Adrenal gland (tissue), 12 donors: Measurements from ENCODE around the gene NBEAL1. TPM values are rescaled to one million over a fixed set of nuclear protein-coding genes. Genes with fewer than 3 reads are reported as not detected.
A peak's percentile ranks its signal among the peaks of the same experiment; 100 is the strongest.
"Not testable (repeated sequence)": the region's sequence is repeated elsewhere in the genome, so short reads cannot be mapped to it uniquely, and the experiment has no call there.

Source experiments
- DNase-seq, 7 donors: peaks; one replicate each; pipeline ENCODE4 v3.0.0-alpha.2; 2019 to 2020
- H3K27ac ChIP-seq, 5 donors: fragments of 200-600 bp; sonication (generic) in 4 of 5; 1 replicate in 3 of 5; 2 replicates in 2 of 5; pipeline versions ENCODE4 v1.5.1 to v1.8.0; 2016 to 2020; ENCODE audit warnings: mild to moderate bottlenecking in 1 of 5
- H3K27me3 ChIP-seq: fragments of 200-600 bp; 2 replicates; pipeline ENCODE4 v1.8.0; 2021
- H3K36me3 ChIP-seq, 2 donors: fragments of 200-600 bp; replicated peaks in 1 of 2; 1 replicate in 1 of 2; 2 replicates in 1 of 2; pipeline versions ENCODE4 v1.5.1 to v1.8.0; 2018 to 2022
- H3K4me1 ChIP-seq, 2 donors: fragments of 200-600 bp; replicated peaks in 1 of 2; 1 replicate in 1 of 2; 2 replicates in 1 of 2; pipeline versions ENCODE4 v1.5.1 to v1.8.0; 2018 to 2021
- H3K4me3 ChIP-seq, 4 donors: fragments of 200-600 bp; sonication (generic) in 3 of 4; one replicate each; pipeline ENCODE4 v1.5.1; 2016 to 2018
- H3K9me3 ChIP-seq, 3 donors: fragments of 200-600 bp; sonication (generic) in 1 of 3; replicated peaks in 1 of 3; 1 replicate in 2 of 3; 2 replicates in 1 of 3; pipeline versions ENCODE4 v1.5.1 to v1.8.0; 2016 to 2021
- CTCF ChIP-seq, 6 experiments: fragments of 450-650 bp in 4 of 6; fragments of 200-600 bp in 2 of 6; sonication (generic) in 1 of 6; IDR thresholded peaks; 1 replicate in 5 of 6; 2 replicates in 1 of 6; pipeline versions ENCODE4 v1.5.1 to v1.8.0; 2016 to 2021; ENCODE audit warnings: antibody characterized with exemption in 6 of 6, mild to moderate bottlenecking in 2 of 6, moderate library complexity in 1 of 6
- POLR2A ChIP-seq, 2 donors: fragments of 450-650 bp; IDR thresholded peaks; one replicate each; pipeline ENCODE4 v1.6.1; 2017; ENCODE audit warnings: antibody characterized with exemption in 2 of 2, mild to moderate bottlenecking in 2 of 2, moderate library complexity in 1 of 2
- WGBS, 4 donors: extraction: QIAGEN DNeasy Blood & Tissue Kit in 2 of 4; methylation state at CpG; one replicate each; pipeline versions ENCODE4 v1.1.5 to v1.1.7; 2013 to 2017; 5-methylcytosine and 5-hydroxymethylcytosine counted together
- intact Hi-C, 2 donors: fragments of 100-400 bp; cut with DNase I; formaldehyde crosslinking; loops; one replicate each; pipeline versions ENCODE4 v1.14.1 to v1.15.0; 2022 to 2023
- polyA plus RNA-seq, 3 donors: library from polyadenylated mRNA; stranded (reverse); fragments of 200-250 nt in 2 of 3; fragments of 350-450 nt in 1 of 3; fragmentation: Illumina TruSeq in 1 of 3; extraction: RNeasy Lipid Tissue Mini Kit (QIAGEN cat#74804) in 1 of 3; gene quantifications; one replicate each; pipeline ENCODE4 v1.2.3, GENCODE V29; 2013 to 2014
- total RNA-seq, 9 donors: library from RNA; depleted of rRNA in 4 of 9; stranded (reverse); fragments of >200 nt in 4 of 9; fragments of 120-200 nt in 1 of 9; fragmentation: NEBNext Ultra II Directional in 1 of 9; extraction: Animal tissue kit (Norgen Biotek cat#: 25700) in 1 of 9; gene quantifications; one replicate each; pipeline versions ENCODE4 v1.1.0 to v1.2.4, GENCODE V29; 2013 to 2023
- donor health status: healthy with polysubstance abuse.
- donor health status: Bipolar disorder and iron deficiency.
- donor health status: DM: yes; HTN: yes; CAD: no.
- donor health status: DM: no; HTN: no; CAD: no.
- donor health status: DM: no; HTN: no; CAD: no.
- donor health status: DM: yes; HTN: yes; CAD: no.

The NBEAL1 gene
- total and polyA plus RNA-seq, 12 donors, result 5.0 to 55.3 (median 25.4) TPM

- peaks cover 0 to 4% of the 10 kb centered on the region in 2 donors for H3K36me3 ChIP-seq
- DNase-seq, result no peak
- intact Hi-C loops, result no loop called here
- H3K27me3 ChIP-seq, result no peaks in the 10 kb centered on the region
- TF ChIP-seq CTCF (IDR thresholded peaks at IDR 0.05) (no peak), POLR2A (IDR thresholded peaks at IDR 0.05) (no peak)
- no peaks in the 10 kb centered on the region for H3K4me1 ChIP-seq
- no peak overlapping the region for H3K4me3 ChIP-seq
- H3K27ac ChIP-seq, result no peak overlapping the region
- H3K9me3 ChIP-seq, result no peaks in the 10 kb centered on the region
These were observed 186.2 kb downstream of the NBEAL1 start for GRCh38 chr2:203200866-203201265.

- Histone ChIP-seq H3K27ac (no peak overlapping the region), H3K4me1 (no peaks in the 10 kb centered on the region), H3K4me3 (no peak overlapping the region), H3K36me3 (peaks cover 0 to 4% of the 10 kb centered on the region in 2 donors), H3K9me3 (no peaks in the 10 kb centered on the region), H3K27me3 (no peaks in the 10 kb centered on the region)
- TF ChIP-seq POLR2A (IDR thresholded peaks at IDR 0.05) (no peak), CTCF (IDR thresholded peaks at IDR 0.05) (no peak)
- intact Hi-C loops, result no loop called here
- no peak for DNase-seq
- 89 to 94% (median 91%) methylated on average over 5 of the region's 5 CpGs for WGBS, 4 donors
These were observed 186.8 kb downstream of the NBEAL1 start for GRCh38 chr2:203201426-203201825.

DNA sequence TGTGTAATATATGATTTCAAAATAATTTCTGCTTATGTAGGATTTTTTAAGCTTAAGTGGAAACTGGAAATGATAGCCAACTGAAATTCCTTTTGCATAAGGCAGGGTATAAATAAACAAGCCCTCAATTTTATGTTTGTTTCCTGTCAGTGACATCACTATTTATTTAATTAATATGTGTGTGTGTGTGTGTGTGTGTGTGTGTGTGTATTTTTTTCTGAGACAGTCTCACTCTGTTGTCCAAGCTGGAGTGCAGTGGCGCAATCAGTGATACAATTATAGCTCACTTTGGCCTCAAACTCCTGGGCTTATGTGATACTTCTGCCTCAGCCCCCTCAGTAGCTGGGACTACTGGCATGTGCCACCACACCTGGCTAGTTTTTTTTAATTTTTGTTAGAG lies 194.9 kb downstream of the NBEAL1 start:
- Histone ChIP-seq H3K4me1 (no peaks in the 10 kb centered on the region), H3K4me3 (no peak overlapping the region), H3K27ac (no peak overlapping the region), H3K27me3 (no peaks in the 10 kb centered on the region), H3K9me3 (no peaks in the 10 kb centered on the region), H3K36me3 (peaks cover 0 to 14% of the 10 kb centered on the region in 2 donors)
- 92 to 97% (median 94%) methylated on average over 1 of the region's 1 CpG; no CpG with 5 or more reads in 1 of the 4 donors for WGBS, 4 donors
- no peak for DNase-seq
- no peak for TF ChIP-seq POLR2A (IDR thresholded peaks at IDR 0.05)
- no peak for TF ChIP-seq CTCF (IDR thresholded peaks at IDR 0.05)
- intact Hi-C loops, result no loop called here

GRCh38 chr2:203225423-203226039 lies 210.9 kb downstream of the NBEAL1 start:
- H3K36me3 ChIP-seq, result no peaks in the 10 kb centered on the region
- no peak overlapping the region for H3K27ac ChIP-seq
- no peak for TF ChIP-seq POLR2A (IDR thresholded peaks at IDR 0.05)
- TF ChIP-seq CTCF (IDR thresholded peaks at IDR 0.05), result peak; percentile 45 to 69 (median 62)
- DNase-seq, result peak in 2 of 7 donors; percentile 32 to 49
- intact Hi-C loops, result no loop called here
- H3K9me3 ChIP-seq, result no peaks in the 10 kb centered on the region
- H3K27me3 ChIP-seq, result no peaks in the 10 kb centered on the region
- no peak overlapping the region for H3K4me3 ChIP-seq
- WGBS, 4 donors, result 97 to 98% (median 98%) methylated on average over 2 of the region's 2 CpGs
- H3K4me1 ChIP-seq, result no peaks in the 10 kb centered on the region

DNA sequence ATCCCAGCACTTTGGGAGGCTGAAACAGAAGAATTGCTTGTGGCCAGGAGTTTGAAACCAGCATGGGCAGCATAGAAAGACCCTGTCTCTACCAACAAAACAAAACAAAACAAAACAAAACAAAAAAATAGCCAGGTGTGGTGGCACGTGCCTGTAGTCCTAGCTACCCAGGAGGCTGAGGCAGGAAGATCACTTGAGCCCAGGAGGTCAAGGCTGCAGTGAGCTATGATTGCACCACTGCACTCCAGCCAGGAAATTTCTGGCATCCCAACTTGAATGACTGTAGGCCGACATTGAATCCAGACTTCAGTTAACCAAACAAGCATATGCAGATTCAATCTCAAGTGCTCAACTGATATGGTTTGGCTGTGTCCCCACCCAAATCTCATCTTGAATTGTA lies 215.0 kb downstream of the NBEAL1 start:
- H3K27ac ChIP-seq, H3K4me3 ChIP-seq, H3K27me3 ChIP-seq, H3K4me1 ChIP-seq, H3K9me3 ChIP-seq, DNase-seq, H3K36me3 ChIP-seq: not testable (repeated sequence)
- 46 to 62% (median 52%) methylated on average over 2 of the region's 2 CpGs for WGBS, 4 donors
- intact Hi-C loops, result loop anchor here in 1 of 2 donors (10.0 kb wide), 1 partner anchor 215 kb away; no protein-coding TSS in a partner anchor
